OCI-M1 (cell line): Measurements from ENCODE around the gene USP36.

Source experiments
- DNase-seq: peaks from one replicate; lab custom pipeline; 2025; lab: John Stamatoyannopoulos, UW

USP36 gene

GRCh38 chr17:78836420-78837021 lies 4.1 kb downstream of the USP36 start:
- DNase-seq, result no peak

DNA sequence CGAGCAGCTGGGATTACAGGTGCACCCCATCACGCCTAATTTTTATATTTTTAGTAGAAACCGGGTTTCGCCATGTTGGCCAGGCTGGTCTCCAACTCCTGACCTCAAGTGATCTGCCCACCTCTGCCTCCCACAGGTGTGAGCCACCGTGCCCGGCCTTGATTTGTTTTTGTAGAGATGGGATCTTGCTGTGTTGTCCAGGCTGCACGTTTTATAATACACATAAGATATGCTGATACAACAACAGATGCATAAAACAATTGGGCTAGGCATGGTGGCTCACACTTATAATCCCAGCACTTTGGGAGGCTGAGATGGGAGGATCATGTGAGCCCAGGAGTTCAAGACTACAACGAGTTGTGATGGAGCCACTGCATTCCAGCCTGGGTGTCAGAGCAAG lies 6.0 kb downstream of the USP36 start:
- no peak for DNase-seq

DNA sequence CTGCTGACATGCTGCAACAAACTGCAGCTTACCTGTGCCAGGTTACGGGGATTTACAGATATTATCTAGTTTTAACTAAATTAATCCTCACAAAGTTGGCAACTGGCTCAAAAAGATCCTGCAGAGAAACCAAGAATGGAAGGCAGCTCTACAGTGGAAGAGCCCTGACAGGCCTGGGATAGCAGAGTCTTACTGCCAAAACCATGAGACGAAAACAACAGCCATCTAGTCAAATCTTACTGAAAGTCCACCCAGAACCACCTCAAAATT lies 8.1 kb downstream of the USP36 start:
- no peak for DNase-seq

DNA sequence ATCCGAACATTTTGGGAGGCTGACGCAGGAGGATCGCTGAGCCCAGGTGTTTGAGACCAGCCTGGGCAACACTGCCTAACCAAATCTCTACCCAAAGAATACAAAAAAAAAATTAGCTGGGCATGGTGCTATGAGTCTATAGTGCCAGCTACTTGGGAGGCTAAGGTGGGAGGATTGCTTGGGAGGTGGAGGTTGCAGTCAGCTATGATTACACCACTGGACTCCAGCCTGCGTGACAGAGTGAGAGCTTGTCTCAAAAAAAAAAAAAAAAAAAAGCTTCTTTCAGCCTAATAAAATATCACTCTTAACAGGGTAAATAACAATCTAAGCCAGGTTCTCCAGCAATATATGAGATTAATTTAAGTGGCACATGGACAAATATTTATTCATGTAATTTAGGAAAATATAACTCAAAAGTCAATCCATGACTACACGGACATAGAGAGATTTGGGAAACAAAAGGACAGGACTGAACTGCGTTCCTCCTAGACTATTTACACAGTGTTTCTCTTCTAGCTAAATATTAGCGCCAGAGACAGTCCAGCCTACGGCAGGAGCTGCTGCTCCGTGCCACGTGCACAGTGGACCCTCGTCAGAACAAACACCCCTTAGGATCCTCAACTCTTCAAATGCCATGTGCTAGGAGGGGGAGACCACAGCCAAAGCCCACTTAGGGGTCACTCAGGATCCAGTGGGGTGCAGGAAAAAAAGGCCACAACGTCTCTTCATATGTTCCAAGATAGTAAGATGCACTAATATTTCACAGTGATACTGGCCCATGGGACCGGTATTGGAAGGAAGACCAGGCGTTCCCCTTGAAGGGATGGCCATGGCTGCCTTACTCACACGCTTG lies 8.7 kb downstream of the USP36 start:
- DNase-seq, result no peak

GRCh38 chr17:78829477-78829876 lies 11.1 kb downstream of the USP36 start:
- no peak for DNase-seq

- DNase-seq, result peak; percentile 4
These were observed 12.0 kb downstream of the USP36 start for GRCh38 chr17:78828470-78829185.

GRCh38 chr17:78826836-78827509 lies 13.6 kb downstream of the USP36 start:
- no peak for DNase-seq

GRCh38 chr17:78826421-78826820 lies 14.2 kb downstream of the USP36 start:
- DNase-seq, result no peak

DNA sequence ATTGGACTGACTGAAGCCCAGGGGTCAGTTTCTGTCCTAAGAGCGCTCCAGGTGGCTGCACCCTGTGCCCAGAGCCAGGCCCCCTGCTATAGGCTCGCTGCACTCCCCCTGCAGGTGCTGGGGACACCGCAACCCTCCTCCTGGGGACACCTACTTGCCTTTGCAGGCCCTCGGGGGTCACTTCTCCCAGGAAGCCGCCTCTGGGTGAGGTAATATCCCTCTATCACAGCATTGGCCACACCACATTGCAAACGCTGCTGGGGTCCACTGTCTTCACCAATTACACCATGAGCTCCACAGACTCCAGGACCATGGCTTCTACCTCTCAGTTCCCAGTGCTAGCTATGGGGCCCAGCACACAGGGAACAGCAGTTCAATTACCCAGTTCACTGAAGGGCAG lies 14.9 kb downstream of the USP36 start:
- DNase-seq, result no peak

DNA sequence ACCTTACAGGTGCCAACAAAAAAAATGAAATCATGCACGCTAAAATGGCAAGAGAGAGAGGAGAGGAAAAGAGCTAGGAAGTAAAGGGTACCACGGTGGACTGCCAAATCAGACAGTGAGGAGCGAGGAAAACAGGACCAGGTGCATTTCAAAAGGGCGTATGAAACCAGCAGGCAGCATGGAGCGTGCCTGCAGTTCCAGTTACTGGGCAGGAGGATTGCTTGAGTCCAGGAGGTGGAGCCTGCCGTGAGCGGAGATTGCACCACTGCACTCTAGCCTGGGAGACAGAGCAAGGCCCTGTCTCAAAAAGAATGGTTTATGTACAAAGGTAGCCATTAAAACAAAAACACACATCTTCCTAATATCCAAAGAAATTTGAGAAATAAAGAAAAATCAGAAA lies 16.4 kb downstream of the USP36 start:
- no peak for DNase-seq

- DNase-seq, result no peak
These were observed 17.1 kb downstream of the USP36 start for GRCh38 chr17:78823282-78824046.

DNA sequence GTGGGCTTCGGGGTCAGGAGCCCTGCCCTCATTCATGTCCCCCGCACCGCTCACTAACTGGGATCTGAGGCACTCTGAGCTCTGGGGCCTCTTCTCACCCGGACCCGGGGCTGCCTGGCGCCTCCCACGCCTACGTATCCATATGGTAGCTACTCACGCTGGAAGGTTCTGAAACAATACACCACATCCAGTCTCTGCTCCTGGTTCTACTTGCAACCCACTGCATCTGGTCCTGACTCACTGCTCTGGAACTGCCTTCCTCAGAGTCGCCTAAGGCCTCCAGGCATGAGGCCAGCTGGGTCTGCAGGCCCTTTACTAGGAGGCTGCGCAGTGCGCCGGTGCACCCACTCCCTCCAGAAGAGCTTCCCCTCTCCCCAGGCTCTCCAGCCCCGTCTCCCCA lies 18.1 kb downstream of the USP36 start:
- DNase-seq, result no peak

GRCh38 chr17:78821961-78822360 lies 18.7 kb downstream of the USP36 start:
- DNase-seq, result no peak

DNA sequence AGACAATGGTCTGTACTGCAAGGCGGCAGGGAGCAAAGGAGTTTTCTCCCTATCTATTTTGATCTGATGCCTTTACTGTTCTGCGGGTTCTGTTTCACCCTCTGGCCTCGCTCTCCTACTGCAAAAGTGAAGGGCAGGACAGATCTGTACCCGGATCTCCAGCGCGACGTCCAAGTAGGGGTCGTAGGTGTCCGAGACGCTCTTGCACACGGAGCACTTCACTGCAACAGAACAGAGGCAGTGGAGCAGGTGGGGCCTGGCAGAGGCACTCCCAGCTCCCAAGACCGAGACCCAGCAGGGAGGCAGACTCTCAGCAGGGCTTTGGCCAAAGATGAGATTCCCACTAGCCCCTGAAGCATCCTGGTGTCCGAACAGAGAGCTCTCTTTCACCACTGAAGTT lies 19.8 kb downstream of the USP36 start:
- DNase-seq, result no peak

DNA sequence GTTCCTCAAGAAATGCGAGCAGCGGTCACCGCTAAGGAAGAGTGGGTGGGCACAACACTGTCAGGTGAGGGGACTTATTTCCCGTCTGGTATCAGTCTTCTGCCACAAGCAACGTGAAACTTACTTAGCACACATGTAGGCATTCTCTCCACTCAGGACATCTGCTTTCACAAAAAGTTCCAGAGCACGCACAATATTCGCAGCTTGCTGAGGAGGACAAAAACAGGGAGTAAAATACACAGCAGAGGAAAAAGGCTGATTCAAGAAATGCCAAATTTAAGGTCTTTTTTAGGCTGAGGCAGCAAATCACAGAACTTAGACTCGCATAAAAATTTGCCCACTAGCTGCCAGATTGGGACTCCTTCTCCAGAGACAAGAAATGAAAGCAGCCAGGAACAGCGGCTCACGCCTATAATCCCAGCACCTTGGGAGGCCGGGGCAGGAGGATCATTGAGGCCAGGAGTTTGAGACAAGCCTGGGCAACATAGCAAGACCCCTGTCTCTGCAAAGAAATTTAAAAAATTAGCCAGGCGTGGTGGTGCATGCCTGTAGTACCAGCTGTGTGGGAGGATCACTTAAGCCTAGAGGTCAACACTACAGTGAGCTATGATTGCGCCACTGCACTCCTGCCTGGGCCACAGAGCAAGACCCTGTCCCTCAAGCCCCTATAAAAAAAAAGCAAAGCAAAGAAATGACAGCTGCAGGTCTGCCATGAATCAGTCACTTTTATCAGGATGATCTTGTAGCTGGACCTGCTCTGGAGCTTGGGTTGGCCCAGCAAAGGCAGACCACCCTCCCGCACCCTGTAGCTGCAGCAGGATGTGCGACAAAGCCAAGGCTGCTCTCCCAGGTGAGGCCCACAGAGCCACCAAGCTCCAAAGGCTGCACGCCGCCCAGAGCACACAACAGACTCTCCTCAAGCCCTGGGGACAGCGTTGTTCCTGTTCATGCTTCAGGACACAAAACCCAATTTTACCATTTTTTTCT lies 20.5 kb downstream of the USP36 start:
- no peak for DNase-seq

- no peak for DNase-seq
These were observed 21.2 kb downstream of the USP36 start for GRCh38 chr17:78819402-78819801.

DNA sequence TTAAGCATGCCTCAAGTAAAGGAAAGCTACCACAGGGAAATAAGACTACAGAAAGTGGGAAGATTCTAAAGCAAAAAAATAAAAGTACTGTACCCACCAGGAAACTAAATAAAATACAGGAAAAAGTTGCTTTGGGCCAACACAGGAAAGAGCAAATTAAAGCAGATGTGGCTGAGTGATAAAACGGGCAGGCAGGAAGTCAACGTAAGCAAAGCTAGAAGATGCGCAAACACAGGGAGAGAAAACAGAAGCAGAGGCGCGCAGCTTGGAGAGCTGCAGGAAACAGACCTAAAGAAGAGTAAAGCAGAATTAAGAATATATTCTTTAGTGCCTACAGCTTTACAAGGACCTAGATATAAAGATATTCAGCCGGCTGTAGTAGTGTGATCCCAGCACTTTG lies 21.7 kb downstream of the USP36 start:
- DNase-seq, result no peak

- DNase-seq, result no peak
These were observed 22.3 kb downstream of the USP36 start for GRCh38 chr17:78818152-78818846.

- no peak for DNase-seq
These were observed 23.5 kb downstream of the USP36 start for GRCh38 chr17:78817123-78817522.

DNA sequence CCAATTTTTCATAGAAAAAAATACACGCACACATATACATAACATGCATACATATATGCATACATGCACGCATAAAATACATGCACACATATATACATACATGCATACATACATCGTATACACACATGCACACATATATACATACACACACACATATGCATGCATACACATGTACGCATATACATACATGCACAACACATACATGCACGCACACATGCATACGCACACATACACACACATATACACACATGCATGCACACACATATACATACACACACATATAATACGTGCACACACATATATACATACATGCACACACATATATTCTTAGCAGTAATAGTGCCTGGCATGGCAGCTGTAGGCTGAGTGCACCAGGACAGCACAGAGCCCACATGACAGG lies 24.9 kb downstream of the USP36 start:
- DNase-seq, result no peak
